K562 (cell line): ENCODE data around the gene DHDH. TPM values are rescaled to one million over a fixed set of nuclear protein-coding genes. Genes with fewer than 3 reads are reported as not detected.
A peak's percentile ranks its signal among the peaks of the same experiment; 100 is the strongest.

Experiments
- CHAMP1 ChIP-seq: fragments of 450-650 bp; IDR thresholded peaks from 2 replicates; pipeline ENCODE4 v1.6.1; 2016; ENCODE audit warnings: mild to moderate bottlenecking
- CTCFL ChIP-seq: IDR thresholded peaks from 2 replicates; pipeline ENCODE4 v1.6.1; 2011; ENCODE audit warnings: borderline replicate concordance, low read depth, mild to moderate bottlenecking, moderate library complexity, low read length; ENCODE audit not compliant: insufficient read depth, poor library complexity, severe bottlenecking
- ETS2 ChIP-seq: IDR thresholded peaks from 2 replicates; pipeline ENCODE4 v1.6.1; 2016; ENCODE audit warnings: borderline replicate concordance, missing genetic modification characterization, mild to moderate bottlenecking, moderate library complexity, missing compliant biosample characterization; ENCODE audit not compliant: poor library complexity, severe bottlenecking
- GABPA ChIP-seq: fragments of 200-800 bp; sonication (Bioruptor generic); conservative IDR thresholded peaks from 2 replicates; pipeline ENCODE4 v1.6.1; 2016; ENCODE audit warnings: low read depth, missing genetic modification characterization, missing compliant biosample characterization
- HMGN3 ChIP-seq: IDR thresholded peaks from 2 replicates; pipeline ENCODE4 v1.6.1; 2011; ENCODE audit warnings: borderline replicate concordance, low read depth, mild to moderate bottlenecking, mixed read lengths, low read length; ENCODE audit not compliant: insufficient read length; ENCODE audit errors: extremely low read depth
- KAT2B ChIP-seq: IDR thresholded peaks from one replicate; pipeline ENCODE4 v1.6.1; 2012; ENCODE audit warnings: low read depth, mild to moderate bottlenecking, control low read depth, inconsistent platforms, low read length, moderate library complexity
- LCOR ChIP-seq: sonication (generic); formaldehyde crosslinking; IDR thresholded peaks from 2 replicates; pipeline ENCODE4 v1.8.0; 2022; ENCODE audit warnings: mild to moderate bottlenecking, missing genetic modification reagents
- MAX ChIP-seq: sonication (generic); formaldehyde crosslinking; IDR thresholded peaks from 2 replicates; pipeline ENCODE4 v1.9.0; 2022; ENCODE audit warnings: mild to moderate bottlenecking, missing genetic modification reagents
- MBD1 ChIP-seq: fragments of 250-450 bp; sonication (Bioruptor Pico); IDR thresholded peaks from 2 replicates; pipeline ENCODE4 v1.8.0; 2022; ENCODE audit warnings: inconsistent platforms
- MECOM ChIP-seq: fragments of 250-450 bp; sonication (Bioruptor Pico); IDR thresholded peaks from 2 replicates; pipeline ENCODE4 v1.8.0; 2022; ENCODE audit warnings: inconsistent platforms
- MYNN ChIP-seq, 2 experiments: sonication (generic); formaldehyde crosslinking in 1 of 2; IDR thresholded peaks; 2 replicates each; pipeline versions ENCODE4 v1.5.0 to v1.6.1; 2016 to 2020; ENCODE audit warnings: antibody characterized with exemption in 1 of 2, missing genetic modification reagents in 1 of 2
- NELFE ChIP-seq: IDR thresholded peaks from 2 replicates; pipeline ENCODE4 v1.6.1; 2011; ENCODE audit warnings: mild to moderate bottlenecking; ENCODE audit not compliant: insufficient read depth, insufficient read length
- NUFIP1 ChIP-seq: fragments of 450-650 bp; IDR thresholded peaks from 2 replicates; pipeline ENCODE4 v1.6.1; 2018; ENCODE audit not compliant: partially characterized antibody
- SREBF1 ChIP-seq: fragments of 150-350 bp; IDR thresholded peaks from 2 replicates; pipeline ENCODE4 v1.6.1; 2014; ENCODE audit warnings: antibody characterized with exemption, low read depth, low read length, borderline replicate concordance
- XRCC5 ChIP-seq: fragments of 200-400 bp; formaldehyde crosslinking; IDR thresholded peaks from 2 replicates; pipeline ENCODE4 v1.6.1; 2017; ENCODE audit warnings: low read depth, mild to moderate bottlenecking, low read length
- ZBED1 ChIP-seq: IDR thresholded peaks from 2 replicates; pipeline ENCODE4 v1.6.1; 2014
- ZFX ChIP-seq: sonication (generic); formaldehyde crosslinking; IDR thresholded peaks from 2 replicates; pipeline ENCODE4 v1.8.0; 2022; ENCODE audit warnings: mild to moderate bottlenecking, missing genetic modification reagents, moderate library complexity
- ZNF217 ChIP-seq: sonication (generic); formaldehyde crosslinking; IDR thresholded peaks from 2 replicates; pipeline ENCODE4 v1.8.0; 2022; ENCODE audit warnings: mild to moderate bottlenecking, missing genetic modification reagents
- ZNF766 ChIP-seq: fragments of 200-800 bp; sonication (Bioruptor generic); conservative IDR thresholded peaks from 2 replicates; pipeline ENCODE4 v1.6.1; 2016; ENCODE audit warnings: missing genetic modification characterization, missing compliant biosample characterization
- polyA plus RNA-seq, 8 experiments: library from polyadenylated mRNA; depleted of rRNA in 4 of 8; stranded (reverse) in 5 of 8; unstranded in 3 of 8; fragments of >200 nt; fragmentation: Nextera tagmentation in 2 of 8; fragmentation: Illumina TruSeq in 1 of 8; extraction: Ambion mirVana in 2 of 8; extraction: Trizol in 1 of 8; gene quantifications; 2 replicates each; pipeline versions ENCODE4 v1.2.1 to v1.2.3, GENCODE V29; 2011 to 2014; ENCODE audit warnings: inconsistent platforms in 1 of 8, missing spikeins in 1 of 8
- total RNA-seq, 7 experiments: library from RNA; depleted of rRNA in 6 of 7; stranded (reverse); fragments of >200 nt in 6 of 7; fragmentation: Illumina TruSeq in 2 of 7; extraction: Trizol in 2 of 7; gene quantifications; 2 replicates each; pipeline versions ENCODE4 v1.2.1 to v1.2.3, GENCODE V29; 2011 to 2021; ENCODE audit warnings: low replicate concordance in 1 of 7

Gene DHDH
- total and polyA plus RNA-seq, 9 of the 15 experiments (the other 6 are each of a cell fraction or from before 2014, with no cell fraction given), result 0.37 to 1.9 (median 0.87) TPM

DNA sequence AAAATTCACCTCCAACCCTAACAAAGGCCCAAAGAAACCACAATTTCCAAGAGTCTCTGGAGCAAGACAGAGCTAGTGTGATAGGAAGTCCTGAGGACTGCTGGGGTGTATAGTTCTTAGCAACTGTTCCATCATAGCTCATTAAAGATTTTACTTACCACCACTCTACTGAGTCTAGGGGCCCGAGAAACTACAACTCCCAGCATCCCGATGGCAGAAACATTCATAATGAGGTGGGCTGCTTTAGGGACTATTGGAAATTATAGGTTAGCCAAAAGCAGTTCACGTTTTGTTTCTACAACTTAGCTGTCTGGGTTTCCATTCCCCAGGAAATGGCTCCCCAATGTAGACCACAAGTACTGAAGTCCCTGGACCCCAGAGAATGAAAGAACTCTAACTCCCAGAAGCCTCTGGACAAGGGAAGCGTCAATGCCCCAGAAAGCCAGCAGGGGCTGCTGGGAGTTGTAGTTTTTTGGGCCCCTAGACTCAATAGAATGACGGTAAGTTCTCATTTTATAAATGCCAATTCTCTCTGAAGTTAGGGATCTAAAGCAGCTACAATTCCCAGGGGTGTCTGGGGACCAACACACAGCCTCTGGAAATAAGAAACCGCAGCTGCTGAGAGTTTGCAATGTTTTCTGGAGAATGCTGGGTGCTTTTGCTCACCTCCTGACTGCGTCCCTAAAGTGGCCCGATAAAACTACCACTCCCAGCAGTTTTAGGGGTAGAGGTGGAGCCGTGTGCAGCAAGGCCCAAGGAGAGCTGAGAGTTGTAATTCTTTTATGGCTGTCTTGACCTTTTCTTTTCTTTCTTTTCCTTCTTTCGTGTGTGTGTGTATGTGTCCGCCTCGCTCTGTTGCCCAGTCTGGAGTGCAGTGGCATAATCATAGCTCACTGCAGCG, 42.7 kb downstream of the DHDH start (continued):
- TF ChIP-seq MBD1 (CRISPR knock-in tag) (no peak), GABPA (tag) (peak; percentile 75), SREBF1 (no peak), ETS2 (tag) (no peak), XRCC5 (0 out of 2 replicates have a peak, but pooled peaks have one; percentile 38), KAT2B (no peak), LCOR (CRISPR knock-in tag) (no peak), NELFE (no peak), ZBED1 (no peak), MYNN (IDR thresholded peaks at IDR 0.05) (no peak), MYNN (CRISPR knock-in tag; IDR thresholded peaks at IDR 0.05) (no peak), ZNF217 (CRISPR knock-in tag) (no peak), MECOM (CRISPR knock-in tag) (0 out of 2 replicates have a peak, but pooled peaks have one; percentile 31), HMGN3 (no peak), MAX (no peak), CHAMP1 (no peak), ZFX (CRISPR knock-in tag) (no peak), ZNF766 (peak; percentile 93), NUFIP1 (no peak), CTCFL (no peak)
